ENCODE results near the gene PEX5L. TPM values are rescaled to one million over a fixed set of nuclear protein-coding genes. Genes with fewer than 3 reads are reported as not detected.
"Not testable (repeated sequence)": the region's sequence is repeated elsewhere in the genome, so short reads cannot be mapped to it uniquely, and the experiment has no call there.

PEX5L gene
- total and polyA plus RNA-seq, 5 donors from 2014 or later = 0.03 TPM; not detected in 3

DNA sequence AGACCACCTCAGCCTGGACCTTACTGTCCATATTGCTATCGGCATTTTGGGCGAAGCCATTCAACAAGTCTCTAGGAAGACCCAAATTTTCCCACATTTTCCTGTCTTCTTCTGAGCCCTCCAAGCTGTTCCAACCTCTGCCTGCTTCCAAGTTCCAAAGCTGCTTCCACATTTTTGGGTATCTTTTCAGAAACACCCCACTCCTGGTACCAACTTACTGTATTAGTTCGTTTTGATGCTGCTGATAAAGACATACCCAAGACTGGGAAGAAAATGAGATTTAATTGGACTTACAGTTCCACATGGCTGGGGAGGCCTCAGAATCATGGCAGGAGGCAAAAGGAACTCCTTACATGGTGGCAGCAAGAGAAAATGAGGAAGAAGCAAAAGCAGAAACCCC, 28.4 kb downstream of the PEX5L start:
- H3K27me3 ChIP-seq (ENCODE audit: control insufficient read depth, insufficient read depth, low read length); H3K4me3 ChIP-seq (ENCODE audit: low read depth, low read length); H3K4me3 Mint-ChIP-seq; H3K36me3 Mint-ChIP-seq; H3K27ac Mint-ChIP-seq; DNase-seq; H3K4me1 Mint-ChIP-seq; H3K36me3 ChIP-seq (ENCODE audit: control insufficient read depth, insufficient read depth, low read length); ATAC-seq (ENCODE audit: low read depth in 2 of 2); H3K27ac ChIP-seq (ENCODE audit: insufficient read depth, low read length, poor library complexity, severe bottlenecking); H3K27me3 Mint-ChIP-seq; H3K4me1 ChIP-seq (ENCODE audit: control insufficient read depth, insufficient read depth, low read length, poor library complexity, severe bottlenecking): not testable (repeated sequence)
- H3K9me3 Mint-ChIP-seq = peaks cover 0 to 11% (median 5%) of the 10 kb centered on the region in 7 donors
- peaks cover 2 to 15% of the 10 kb centered on the region in 2 experiments for H3K9me3 ChIP-seq (ENCODE audit: control insufficient read depth in 2 of 2, low read length in 2 of 2)

DNA sequence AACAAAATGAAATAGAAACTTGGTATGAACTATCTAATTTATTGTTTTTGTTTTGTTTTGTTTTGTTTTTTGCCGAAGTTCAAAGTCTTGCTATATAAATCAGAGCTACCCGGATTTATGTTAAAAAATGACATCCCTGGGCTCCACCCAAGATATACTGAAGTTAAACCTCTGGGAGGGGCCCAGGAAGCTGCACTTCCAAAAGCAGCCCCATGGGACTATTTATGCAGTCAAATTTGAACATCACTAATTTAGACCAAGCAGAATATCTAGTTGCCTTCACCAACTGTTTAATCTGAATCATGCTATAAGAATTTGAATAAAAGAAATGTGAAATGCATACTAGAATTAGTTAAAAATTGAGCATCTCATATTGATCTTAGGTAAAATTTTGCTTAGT, 32.2 kb downstream of the PEX5L start:
- Mint-ChIP-seq H3K9me3 (peaks cover 0 to 11% (median 3%) of the 10 kb centered on the region in 7 donors), H3K27ac (no peak overlapping the region), H3K27me3 (no peaks in the 10 kb centered on the region), H3K36me3 (no peaks in the 10 kb centered on the region), H3K4me3 (no peak overlapping the region), H3K4me1 (no peaks in the 10 kb centered on the region)
- H3K4me1 ChIP-seq (ENCODE audit: control insufficient read depth, insufficient read depth, low read length, poor library complexity, severe bottlenecking) = no peaks in the 10 kb centered on the region
- no peaks in the 10 kb centered on the region for H3K27me3 ChIP-seq (ENCODE audit: control insufficient read depth, insufficient read depth, low read length)
- ATAC-seq (ENCODE audit: low read depth in 2 of 2) (no peak), DNase-seq (no peak)
- H3K9me3 ChIP-seq (ENCODE audit: control insufficient read depth in 2 of 2, low read length in 2 of 2) = peaks cover 2 to 15% of the 10 kb centered on the region in 2 experiments
- no peak overlapping the region for H3K4me3 ChIP-seq (ENCODE audit: low read depth, low read length)
- H3K27ac ChIP-seq (ENCODE audit: insufficient read depth, low read length, poor library complexity, severe bottlenecking) = no peak overlapping the region
- H3K36me3 ChIP-seq (ENCODE audit: control insufficient read depth, insufficient read depth, low read length) = no peaks in the 10 kb centered on the region

DNA sequence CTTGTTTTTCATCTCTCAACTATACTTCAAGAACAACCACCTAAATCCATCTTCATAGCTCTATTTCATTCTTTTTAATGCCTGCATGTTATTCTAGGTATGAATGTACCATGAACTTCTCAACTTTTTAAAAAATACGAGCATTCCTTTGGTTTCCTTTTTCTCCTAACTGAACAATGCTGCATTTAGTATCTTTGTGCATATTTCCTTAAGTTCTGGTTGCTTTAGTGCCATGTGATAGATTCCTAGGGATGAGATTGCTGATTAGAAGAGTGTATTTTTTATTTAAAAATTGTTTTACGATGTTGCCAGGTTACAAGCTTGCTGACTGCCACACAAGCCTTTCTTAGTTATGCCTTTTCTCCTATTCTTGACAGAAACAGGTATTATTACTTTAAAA, 34.7 kb downstream of the PEX5L start:
- peaks cover 0 to 7% (median 2%) of the 10 kb centered on the region in 7 donors for H3K9me3 Mint-ChIP-seq
- H3K27me3 ChIP-seq (ENCODE audit: control insufficient read depth, insufficient read depth, low read length) = no peaks in the 10 kb centered on the region
- DNase-seq (no peak), ATAC-seq (ENCODE audit: low read depth in 2 of 2) (no peak)
- H3K4me1 ChIP-seq (ENCODE audit: control insufficient read depth, insufficient read depth, low read length, poor library complexity, severe bottlenecking) = no peaks in the 10 kb centered on the region
- H3K4me3 Mint-ChIP-seq = no peak overlapping the region
- no peak overlapping the region for H3K27ac Mint-ChIP-seq
- no peaks in the 10 kb centered on the region for H3K9me3 ChIP-seq (ENCODE audit: control insufficient read depth in 2 of 2, low read length in 2 of 2)
- H3K36me3 Mint-ChIP-seq = no peaks in the 10 kb centered on the region
- no peak overlapping the region for H3K27ac ChIP-seq (ENCODE audit: insufficient read depth, low read length, poor library complexity, severe bottlenecking)
- no peak overlapping the region for H3K4me3 ChIP-seq (ENCODE audit: low read depth, low read length)
- H3K27me3 Mint-ChIP-seq = no peaks in the 10 kb centered on the region
- H3K4me1 Mint-ChIP-seq = no peaks in the 10 kb centered on the region
- H3K36me3 ChIP-seq (ENCODE audit: control insufficient read depth, insufficient read depth, low read length) = no peaks in the 10 kb centered on the region

DNA sequence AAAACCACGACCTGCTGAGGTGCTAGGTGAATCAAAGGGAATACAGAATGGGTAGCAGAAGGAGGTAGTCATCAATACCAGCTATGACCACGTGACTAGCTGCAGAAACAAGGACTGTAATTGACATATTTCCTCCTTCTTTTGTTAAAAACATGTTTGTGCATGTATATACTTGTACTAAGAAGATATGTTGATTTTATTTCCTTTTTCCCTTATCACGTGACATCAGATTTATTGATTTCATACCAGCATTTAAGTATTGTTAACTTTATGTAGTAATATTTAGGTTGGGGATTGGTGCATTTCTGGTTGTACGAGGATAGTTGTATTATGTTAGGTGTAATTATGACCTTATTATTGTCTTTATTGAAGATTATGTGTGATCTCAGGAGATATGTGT, 36.2 kb downstream of the PEX5L start:
- H3K36me3 Mint-ChIP-seq = no peaks in the 10 kb centered on the region
- DNase-seq (no peak), ATAC-seq (ENCODE audit: low read depth in 2 of 2) (no peak)
- no peaks in the 10 kb centered on the region for H3K36me3 ChIP-seq (ENCODE audit: control insufficient read depth, insufficient read depth, low read length)
- no peaks in the 10 kb centered on the region for H3K27me3 Mint-ChIP-seq
- H3K4me3 Mint-ChIP-seq = no peak overlapping the region
- H3K4me1 ChIP-seq (ENCODE audit: control insufficient read depth, insufficient read depth, low read length, poor library complexity, severe bottlenecking) = no peaks in the 10 kb centered on the region
- H3K9me3 ChIP-seq (ENCODE audit: control insufficient read depth in 2 of 2, low read length in 2 of 2) = no peaks in the 10 kb centered on the region
- H3K27me3 ChIP-seq (ENCODE audit: control insufficient read depth, insufficient read depth, low read length) = no peaks in the 10 kb centered on the region
- H3K9me3 Mint-ChIP-seq = peaks cover 0 to 7% (median 0%) of the 10 kb centered on the region in 7 donors
- H3K4me3 ChIP-seq (ENCODE audit: low read depth, low read length) = no peak overlapping the region
- no peaks in the 10 kb centered on the region for H3K4me1 Mint-ChIP-seq
- H3K27ac Mint-ChIP-seq = no peak overlapping the region
- no peak overlapping the region for H3K27ac ChIP-seq (ENCODE audit: insufficient read depth, low read length, poor library complexity, severe bottlenecking)

DNA sequence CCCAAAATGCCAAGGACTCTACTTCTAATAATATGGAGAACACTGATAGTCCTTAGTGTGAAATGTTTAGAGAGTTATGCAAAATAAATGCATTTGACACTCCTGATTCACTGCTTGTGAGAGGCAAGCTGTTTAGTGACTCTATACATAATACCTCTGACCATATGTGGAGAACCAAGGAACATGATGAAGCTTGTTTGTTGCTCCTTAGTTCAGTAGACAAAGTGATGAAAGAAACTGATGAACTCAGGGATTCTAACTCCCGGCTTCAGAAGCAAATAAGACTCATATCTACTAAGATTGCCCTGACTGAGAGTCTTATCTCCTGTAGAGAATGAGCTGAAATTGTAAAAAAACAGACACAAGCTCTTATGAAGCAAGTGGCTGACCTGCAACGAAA, 41.3 kb downstream of the PEX5L start:
- Mint-ChIP-seq H3K27ac (no peak overlapping the region), H3K9me3 (peaks cover 0 to 7% (median 0%) of the 10 kb centered on the region in 7 donors), H3K36me3 (no peaks in the 10 kb centered on the region), H3K4me1 (no peaks in the 10 kb centered on the region), H3K27me3 (no peaks in the 10 kb centered on the region), H3K4me3 (no peak overlapping the region)
- Histone ChIP-seq H3K4me3 (ENCODE audit: low read depth, low read length) (no peak overlapping the region), H3K27me3 (ENCODE audit: control insufficient read depth, insufficient read depth, low read length) (no peaks in the 10 kb centered on the region), H3K9me3 (ENCODE audit: control insufficient read depth in 2 of 2, low read length in 2 of 2) (no peaks in the 10 kb centered on the region), H3K27ac (ENCODE audit: insufficient read depth, low read length, poor library complexity, severe bottlenecking) (no peak overlapping the region), H3K36me3 (ENCODE audit: control insufficient read depth, insufficient read depth, low read length) (no peaks in the 10 kb centered on the region), H3K4me1 (ENCODE audit: control insufficient read depth, insufficient read depth, low read length, poor library complexity, severe bottlenecking) (no peaks in the 10 kb centered on the region)
- DNase-seq (no peak), ATAC-seq (ENCODE audit: low read depth in 2 of 2) (no peak)

DNA sequence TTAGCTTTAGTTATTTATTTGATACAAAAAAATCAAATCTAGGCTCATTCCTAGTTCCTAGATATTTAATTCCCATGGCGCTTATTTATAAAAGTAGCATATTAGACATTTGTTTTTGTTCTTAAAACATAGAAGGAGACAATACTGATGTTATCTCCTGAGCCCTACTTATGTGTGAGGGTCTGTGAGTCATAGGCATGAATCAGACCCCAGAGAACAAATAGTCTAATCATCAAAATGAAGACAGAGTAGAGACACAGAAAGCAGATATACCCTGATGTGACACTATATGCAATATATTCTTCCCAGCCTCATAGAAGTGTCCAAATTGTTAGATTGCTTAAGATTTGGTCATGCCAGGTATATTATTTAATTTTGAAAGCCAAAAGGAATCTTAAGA, 44.9 kb downstream of the PEX5L start:
- Mint-ChIP-seq H3K9me3 (peaks cover 0 to 5% (median 0%) of the 10 kb centered on the region in 7 donors), H3K36me3 (no peaks in the 10 kb centered on the region), H3K27ac (no peak overlapping the region), H3K27me3 (no peaks in the 10 kb centered on the region), H3K4me3 (no peak overlapping the region), H3K4me1 (no peaks in the 10 kb centered on the region)
- DNase-seq (no peak), ATAC-seq (ENCODE audit: low read depth in 2 of 2) (no peak)
- no peaks in the 10 kb centered on the region for H3K36me3 ChIP-seq (ENCODE audit: control insufficient read depth, insufficient read depth, low read length)
- no peak overlapping the region for H3K27ac ChIP-seq (ENCODE audit: insufficient read depth, low read length, poor library complexity, severe bottlenecking)
- no peaks in the 10 kb centered on the region for H3K9me3 ChIP-seq (ENCODE audit: control insufficient read depth in 2 of 2, low read length in 2 of 2)
- H3K4me1 ChIP-seq (ENCODE audit: control insufficient read depth, insufficient read depth, low read length, poor library complexity, severe bottlenecking) = no peaks in the 10 kb centered on the region
- no peak overlapping the region for H3K4me3 ChIP-seq (ENCODE audit: low read depth, low read length)
- H3K27me3 ChIP-seq (ENCODE audit: control insufficient read depth, insufficient read depth, low read length) = no peaks in the 10 kb centered on the region

DNA sequence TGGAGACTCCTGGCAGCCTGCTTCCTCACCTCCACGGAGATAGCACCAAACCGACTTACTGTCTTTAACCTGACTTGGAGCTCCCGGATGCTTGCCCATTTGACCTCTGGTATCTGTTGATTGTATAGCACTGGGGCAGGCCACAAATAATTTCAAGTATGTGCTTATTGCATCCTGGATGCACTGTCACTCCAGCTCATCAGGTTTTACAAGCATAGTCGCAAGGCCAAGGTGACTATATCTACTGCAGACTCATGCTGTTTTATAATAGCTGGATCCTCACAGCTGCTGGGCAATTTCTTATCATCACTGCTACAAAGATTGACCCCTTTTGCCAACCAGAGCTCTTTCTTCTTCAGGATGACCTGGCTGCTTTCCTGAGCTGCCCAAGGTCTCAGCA, 45.6 kb downstream of the PEX5L start:
- no peaks in the 10 kb centered on the region for H3K4me1 ChIP-seq (ENCODE audit: control insufficient read depth, insufficient read depth, low read length, poor library complexity, severe bottlenecking)
- Mint-ChIP-seq H3K4me3 (no peak overlapping the region), H3K9me3 (peaks cover 0 to 2% (median 0%) of the 10 kb centered on the region in 7 donors), H3K27me3 (no peaks in the 10 kb centered on the region), H3K4me1 (no peaks in the 10 kb centered on the region), H3K27ac (no peak overlapping the region), H3K36me3 (no peaks in the 10 kb centered on the region)
- no peak overlapping the region for H3K27ac ChIP-seq (ENCODE audit: insufficient read depth, low read length, poor library complexity, severe bottlenecking)
- H3K36me3 ChIP-seq (ENCODE audit: control insufficient read depth, insufficient read depth, low read length) = no peaks in the 10 kb centered on the region
- H3K4me3 ChIP-seq (ENCODE audit: low read depth, low read length) = no peak overlapping the region
- DNase-seq = no peak
- no peak for ATAC-seq (ENCODE audit: low read depth in 2 of 2)
- H3K27me3 ChIP-seq (ENCODE audit: control insufficient read depth, insufficient read depth, low read length) = no peaks in the 10 kb centered on the region
- no peaks in the 10 kb centered on the region for H3K9me3 ChIP-seq (ENCODE audit: control insufficient read depth in 2 of 2, low read length in 2 of 2)

DNA sequence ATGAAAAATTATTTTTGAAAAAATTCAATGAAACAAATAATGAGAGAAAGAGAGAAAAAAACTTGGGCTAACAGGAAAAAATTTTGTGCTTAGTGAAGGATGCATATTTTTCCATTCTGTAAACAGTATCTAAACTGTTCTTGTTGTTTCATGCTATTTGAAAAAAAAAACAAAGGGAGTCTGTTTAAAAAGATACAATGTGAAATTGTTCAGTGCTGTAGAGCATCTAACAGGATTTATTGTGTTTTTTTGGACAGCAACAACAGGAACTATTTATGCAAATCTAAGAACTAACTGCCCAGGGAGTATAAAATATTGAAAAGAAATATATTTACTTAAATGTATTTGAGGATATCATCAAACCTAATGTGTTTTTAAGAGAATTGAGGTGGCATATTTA, 55.1 kb downstream of the PEX5L start:
- Histone ChIP-seq H3K36me3 (ENCODE audit: control insufficient read depth, insufficient read depth, low read length) (no peaks in the 10 kb centered on the region), H3K27ac (ENCODE audit: insufficient read depth, low read length, poor library complexity, severe bottlenecking) (no peak overlapping the region), H3K27me3 (ENCODE audit: control insufficient read depth, insufficient read depth, low read length) (no peaks in the 10 kb centered on the region), H3K4me1 (ENCODE audit: control insufficient read depth, insufficient read depth, low read length, poor library complexity, severe bottlenecking) (no peaks in the 10 kb centered on the region), H3K4me3 (ENCODE audit: low read depth, low read length) (no peak overlapping the region), H3K9me3 (ENCODE audit: control insufficient read depth in 2 of 2, low read length in 2 of 2) (no peaks in the 10 kb centered on the region)
- H3K4me1 Mint-ChIP-seq = no peaks in the 10 kb centered on the region
- no peak overlapping the region for H3K4me3 Mint-ChIP-seq
- DNase-seq (no peak), ATAC-seq (ENCODE audit: low read depth in 2 of 2) (no peak)
- peaks cover 0 to 4% (median 0%) of the 10 kb centered on the region in 7 donors for H3K9me3 Mint-ChIP-seq
- H3K27ac Mint-ChIP-seq = no peak overlapping the region
- no peaks in the 10 kb centered on the region for H3K27me3 Mint-ChIP-seq
- H3K36me3 Mint-ChIP-seq = no peaks in the 10 kb centered on the region
